Measurements from ENCODE around the gene CD53. TPM values are rescaled to one million over a fixed set of nuclear protein-coding genes. Genes with fewer than 3 reads are reported as not detected.
"Not testable (repeated sequence)": the region's sequence is repeated elsewhere in the genome, so short reads cannot be mapped to it uniquely, and the experiment has no call there.

Gene CD53
- total and polyA plus RNA-seq, 7 experiments from 2014 or later: 237 to 1,023 (median 400) TPM

DNA sequence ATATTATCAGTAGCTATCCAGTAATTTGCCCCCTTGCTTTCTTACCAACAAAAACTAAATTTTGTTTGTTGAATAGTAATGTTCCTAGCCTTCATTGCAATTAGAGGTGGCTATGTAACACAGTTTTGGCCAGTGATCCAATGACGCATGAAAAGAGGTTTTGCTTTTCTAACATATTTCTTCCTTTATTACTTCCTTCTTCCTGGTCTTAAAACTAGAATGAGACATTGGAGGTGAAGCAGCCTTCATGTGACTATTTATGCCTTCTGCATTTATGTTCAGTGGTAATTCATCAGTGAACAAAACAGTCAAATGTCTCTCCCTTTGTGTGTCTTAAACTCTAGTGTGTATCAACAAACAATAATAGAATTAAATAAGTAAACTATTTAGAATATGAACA lies 55.2 kb downstream of the CD53 start:
- Mint-ChIP-seq H3K27ac (no peak overlapping the region), H3K4me3 (no peak overlapping the region), H3K9me3 (peaks cover 3 to 36% (median 17%) of the 10 kb centered on the region in 11 donors), H3K4me1 (no peaks in the 10 kb centered on the region), H3K36me3 (peaks cover 8 to 21% (median 17%) of the 10 kb centered on the region in 5 donors), H3K27me3 (peaks cover 0 to 5% (median 0%) of the 10 kb centered on the region in 5 donors)
- no peaks in the 10 kb centered on the region for H3K4me1 ChIP-seq (ENCODE audit: control insufficient read depth in 2 of 2, insufficient read depth in 2 of 2, low read length in 2 of 2)
- no peaks in the 10 kb centered on the region for H3K36me3 ChIP-seq (ENCODE audit: control insufficient read depth in 2 of 3, insufficient read depth in 3 of 3, low read length in 3 of 3)
- no peak overlapping the region for H3K4me3 ChIP-seq (ENCODE audit: low read length)
- ATAC-seq (no peak), DNase-seq (no peak)
- no peak overlapping the region for H3K27ac ChIP-seq (ENCODE audit: low read depth, low read length)
- H3K9me3 ChIP-seq (ENCODE audit: control insufficient read depth in 2 of 3, low read length in 3 of 3): no peaks in the 10 kb centered on the region
- CTCF ChIA-PET: no interaction called here
- intact Hi-C loops (cut with micrococcal nuclease): no loop called here
- POLR2A ChIA-PET: no interaction called here
- no peaks in the 10 kb centered on the region for H3K27me3 ChIP-seq (ENCODE audit: control insufficient read depth in 2 of 2, insufficient read depth in 2 of 2, low read length in 2 of 2)

- no peak overlapping the region for H3K27ac ChIP-seq (ENCODE audit: low read depth, low read length)
- intact Hi-C loops (cut with micrococcal nuclease): no loop called here
- ChIA-PET CTCF (no interaction called here), POLR2A (no interaction called here)
- H3K27me3 ChIP-seq (ENCODE audit: control insufficient read depth in 2 of 2, insufficient read depth in 2 of 2, low read length in 2 of 2): no peaks in the 10 kb centered on the region
- ATAC-seq (no peak), DNase-seq (no peak)
- Mint-ChIP-seq H3K9me3 (peaks cover 3 to 33% (median 16%) of the 10 kb centered on the region in 11 donors), H3K27me3 (peaks cover 0 to 5% (median 0%) of the 10 kb centered on the region in 5 donors), H3K4me1 (no peaks in the 10 kb centered on the region), H3K4me3 (no peak overlapping the region), H3K27ac (no peak overlapping the region), H3K36me3 (peaks cover 8 to 21% (median 17%) of the 10 kb centered on the region in 5 donors)
- H3K4me1 ChIP-seq (ENCODE audit: control insufficient read depth in 2 of 2, insufficient read depth in 2 of 2, low read length in 2 of 2): no peaks in the 10 kb centered on the region
- no peaks in the 10 kb centered on the region for H3K9me3 ChIP-seq (ENCODE audit: control insufficient read depth in 2 of 3, low read length in 3 of 3)
- H3K36me3 ChIP-seq (ENCODE audit: control insufficient read depth in 2 of 3, insufficient read depth in 3 of 3, low read length in 3 of 3): no peaks in the 10 kb centered on the region
- H3K4me3 ChIP-seq (ENCODE audit: low read length): no peak overlapping the region
Measured at GRCh38 chr1:110928904-110929303, 56.0 kb downstream of the CD53 start.

- H3K36me3 Mint-ChIP-seq: peaks cover 14 to 29% (median 19%) of the 10 kb centered on the region in 5 donors
- intact Hi-C loops (cut with micrococcal nuclease); H3K4me1 Mint-ChIP-seq; H3K36me3 ChIP-seq (ENCODE audit: control insufficient read depth in 2 of 3, insufficient read depth in 3 of 3, low read length in 3 of 3); H3K4me3 Mint-ChIP-seq; H3K27ac Mint-ChIP-seq; H3K4me1 ChIP-seq (ENCODE audit: control insufficient read depth in 2 of 2, insufficient read depth in 2 of 2, low read length in 2 of 2); H3K4me3 ChIP-seq (ENCODE audit: low read length); H3K27me3 ChIP-seq (ENCODE audit: control insufficient read depth in 2 of 2, insufficient read depth in 2 of 2, low read length in 2 of 2); CTCF ChIA-PET; H3K27me3 Mint-ChIP-seq; POLR2A ChIA-PET; ATAC-seq; H3K27ac ChIP-seq (ENCODE audit: low read depth, low read length); DNase-seq; H3K9me3 ChIP-seq (ENCODE audit: control insufficient read depth in 2 of 3, low read length in 3 of 3): not testable (repeated sequence)
- H3K9me3 Mint-ChIP-seq: peaks cover 3 to 48% (median 22%) of the 10 kb centered on the region in 11 donors
Measured at GRCh38 chr1:110931097-110931496, 58.1 kb downstream of the CD53 start.

DNA sequence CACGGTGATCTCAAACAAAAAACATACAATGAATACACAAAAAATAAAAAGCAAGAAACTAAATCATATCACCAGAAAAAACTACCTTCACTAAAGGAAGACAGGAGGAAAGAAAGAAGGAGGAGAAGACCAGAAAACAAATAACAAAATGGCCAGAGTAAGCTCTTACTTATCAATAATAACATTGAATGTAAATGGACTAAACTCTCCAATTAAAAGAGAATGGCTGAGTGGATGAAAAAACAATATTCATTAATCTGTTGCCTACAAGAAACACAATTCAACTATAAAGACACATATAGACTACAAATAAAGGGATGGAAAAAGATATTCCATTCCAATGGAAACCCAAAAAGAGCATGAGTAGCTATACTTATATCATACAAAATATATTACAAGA lies 63.6 kb downstream of the CD53 start:
- Mint-ChIP-seq H3K9me3 (peaks cover 5 to 58% (median 29%) of the 10 kb centered on the region in 11 donors), H3K4me3 (no peak overlapping the region), H3K36me3 (peaks cover 12 to 41% (median 18%) of the 10 kb centered on the region in 5 donors), H3K27ac (no peak overlapping the region), H3K27me3 (peaks cover 0 to 9% (median 0%) of the 10 kb centered on the region in 5 donors), H3K4me1 (no peaks in the 10 kb centered on the region)
- no peak overlapping the region for H3K4me3 ChIP-seq (ENCODE audit: low read length)
- H3K36me3 ChIP-seq (ENCODE audit: control insufficient read depth in 2 of 3, insufficient read depth in 3 of 3, low read length in 3 of 3): no peaks in the 10 kb centered on the region
- ATAC-seq: no peak
- H3K27ac ChIP-seq (ENCODE audit: low read depth, low read length): no peak overlapping the region
- DNase-seq: no peak
- peaks cover 0 to 7% (median 6%) of the 10 kb centered on the region in 3 experiments for H3K9me3 ChIP-seq (ENCODE audit: control insufficient read depth in 2 of 3, low read length in 3 of 3)
- intact Hi-C loops (cut with micrococcal nuclease): no loop called here
- no peaks in the 10 kb centered on the region for H3K27me3 ChIP-seq (ENCODE audit: control insufficient read depth in 2 of 2, insufficient read depth in 2 of 2, low read length in 2 of 2)
- POLR2A ChIA-PET: interaction anchor here (0.9 kb wide), 1 partner anchor 11 kb away, joined by 5 read pairs; no protein-coding TSS in a partner anchor
- H3K4me1 ChIP-seq (ENCODE audit: control insufficient read depth in 2 of 2, insufficient read depth in 2 of 2, low read length in 2 of 2): no peaks in the 10 kb centered on the region
- CTCF ChIA-PET: interaction anchor here (0.7 kb wide), 1 partner anchor 52 kb away, joined by 4 read pairs; no protein-coding TSS in a partner anchor

DNA sequence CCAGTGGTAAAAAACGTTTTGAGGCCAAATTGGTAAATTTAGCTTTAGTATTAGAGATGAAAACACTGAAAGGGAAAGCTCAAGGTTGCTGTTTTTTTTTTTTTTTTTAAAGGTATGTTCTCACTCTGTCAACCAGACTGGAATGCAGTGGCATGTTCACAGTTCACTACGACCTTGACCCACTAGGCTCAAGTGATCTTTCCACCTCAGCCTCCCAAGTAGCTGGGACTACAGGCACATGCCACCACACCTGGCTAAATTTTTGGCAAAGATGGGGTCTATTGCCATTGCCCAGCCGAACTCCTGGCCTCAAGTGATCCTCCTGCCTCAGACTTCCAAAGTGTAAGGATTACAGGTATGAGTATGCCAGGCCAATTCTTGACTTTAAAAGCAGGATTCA lies 71.9 kb downstream of the CD53 start:
- intact Hi-C loops (cut with micrococcal nuclease): no loop called here
- no peak overlapping the region for H3K27ac ChIP-seq (ENCODE audit: low read depth, low read length)
- no peak overlapping the region for H3K4me3 ChIP-seq (ENCODE audit: low read length)
- H3K4me1 ChIP-seq (ENCODE audit: control insufficient read depth in 2 of 2, insufficient read depth in 2 of 2, low read length in 2 of 2): no peaks in the 10 kb centered on the region
- H3K9me3 ChIP-seq (ENCODE audit: control insufficient read depth in 2 of 3, low read length in 3 of 3): no peaks in the 10 kb centered on the region
- ATAC-seq: no peak
- peaks cover 0 to 16% (median 0%) of the 10 kb centered on the region in 3 experiments for H3K36me3 ChIP-seq (ENCODE audit: control insufficient read depth in 2 of 3, insufficient read depth in 3 of 3, low read length in 3 of 3)
- H3K4me3 Mint-ChIP-seq: no peak overlapping the region
- no peak for DNase-seq
- H3K27ac Mint-ChIP-seq: no peak overlapping the region
- peaks cover 0 to 2% (median 0%) of the 10 kb centered on the region in 7 donors for H3K4me1 Mint-ChIP-seq
- H3K27me3 ChIP-seq (ENCODE audit: control insufficient read depth in 2 of 2, insufficient read depth in 2 of 2, low read length in 2 of 2): no peaks in the 10 kb centered on the region
- peaks cover 15 to 33% (median 28%) of the 10 kb centered on the region in 5 donors for H3K36me3 Mint-ChIP-seq
- CTCF ChIA-PET: interaction anchor here (0.7 kb wide), 1 partner anchor 8 kb away, joined by 3 read pairs; no protein-coding TSS in a partner anchor
- H3K27me3 Mint-ChIP-seq: peaks cover 0 to 2% (median 0%) of the 10 kb centered on the region in 5 donors
- POLR2A ChIA-PET: no interaction called here
- peaks cover 0 to 28% (median 8%) of the 10 kb centered on the region in 11 donors for H3K9me3 Mint-ChIP-seq

GRCh38 chr1:110945626-110946025 lies 72.7 kb downstream of the CD53 start:
- ChIA-PET POLR2A (no interaction called here), CTCF (no interaction called here)
- H3K27me3 ChIP-seq (ENCODE audit: control insufficient read depth in 2 of 2, insufficient read depth in 2 of 2, low read length in 2 of 2): no peaks in the 10 kb centered on the region
- Mint-ChIP-seq H3K27me3 (no peaks in the 10 kb centered on the region), H3K4me3 (no peak overlapping the region), H3K9me3 (peaks cover 0 to 22% (median 11%) of the 10 kb centered on the region in 11 donors), H3K27ac (no peak overlapping the region), H3K36me3 (peaks cover 21 to 41% (median 35%) of the 10 kb centered on the region in 5 donors), H3K4me1 (peaks cover 0 to 9% (median 0%) of the 10 kb centered on the region in 7 donors)
- H3K4me1 ChIP-seq (ENCODE audit: control insufficient read depth in 2 of 2, insufficient read depth in 2 of 2, low read length in 2 of 2): no peaks in the 10 kb centered on the region
- no peak overlapping the region for H3K27ac ChIP-seq (ENCODE audit: low read depth, low read length)
- no peaks in the 10 kb centered on the region for H3K9me3 ChIP-seq (ENCODE audit: control insufficient read depth in 2 of 3, low read length in 3 of 3)
- H3K4me3 ChIP-seq (ENCODE audit: low read length): no peak overlapping the region
- intact Hi-C loops (cut with micrococcal nuclease): no loop called here
- no peak for DNase-seq
- no peak for ATAC-seq
- H3K36me3 ChIP-seq (ENCODE audit: control insufficient read depth in 2 of 3, insufficient read depth in 3 of 3, low read length in 3 of 3): peaks cover 0 to 18% (median 0%) of the 10 kb centered on the region in 3 experiments
